ENCODE results near the gene GDPD3. TPM values are rescaled to one million over a fixed set of nuclear protein-coding genes. Genes with fewer than 3 reads are reported as not detected.

Gene GDPD3
- polyA plus RNA-seq, 3 donors = 9.6 TPM; not detected in 2

DNA sequence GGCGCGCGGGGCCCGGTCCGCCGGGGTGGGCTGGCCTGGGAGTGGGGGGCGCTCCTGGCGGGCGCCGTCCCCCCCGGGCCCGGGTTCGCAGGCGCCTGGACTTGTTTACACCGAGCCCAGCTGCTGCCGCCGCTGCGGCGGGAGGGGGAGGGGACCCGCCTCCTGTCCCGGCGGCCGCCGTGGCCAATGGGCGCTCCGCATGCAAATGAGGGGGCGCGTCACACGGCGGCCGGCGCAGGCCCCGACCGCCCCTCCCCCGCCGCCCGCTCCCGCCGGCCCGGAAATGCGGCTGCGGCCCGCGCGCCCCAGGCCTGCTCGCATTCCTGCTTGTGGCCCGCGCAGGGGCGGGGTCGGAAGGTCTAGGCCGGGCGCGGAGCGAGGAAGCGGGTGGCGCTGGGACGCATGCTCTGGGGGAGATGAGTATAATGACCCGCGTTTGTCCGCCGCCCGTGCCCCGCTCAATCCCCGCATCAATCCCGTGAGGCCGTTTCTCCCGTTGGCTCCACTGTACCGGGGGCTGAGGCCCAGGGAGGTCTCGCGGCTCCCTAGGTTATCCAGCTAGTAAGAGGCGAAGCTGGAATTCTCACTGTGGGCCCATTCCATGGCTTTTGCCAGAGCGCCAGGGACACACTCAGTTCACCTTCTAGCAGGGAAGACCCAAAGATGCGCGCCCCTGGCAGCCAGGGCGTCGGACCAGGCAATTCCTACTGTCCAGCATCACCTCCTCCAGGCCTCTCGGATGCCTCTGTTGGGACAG, 17.1 kb downstream of the GDPD3 start, which contains the start of gene YPEL3:
TSS of gene YPEL3 (minus strand) at position 109 of the 757 bp plus-strand sequence. CDS start 731 bp downstream, outside the sequence.
- peaks cover 40% of the 10 kb centered on the region for H3K4me1 Mint-ChIP-seq
- Histone ChIP-seq H3K4me3 (replicated peaks in 1 of 3; ENCODE audit: low read depth in 2 of 3, low read length in 3 of 3) (peak within 1 kb of the TSS; percentile 84 to 97 (median 86)), H3K9me3 (replicated peaks in 1 of 2; ENCODE audit: control insufficient read depth in 1 of 2, insufficient read depth in 1 of 2, low read length in 2 of 2) (peaks cover 47 to 48% of the 10 kb centered on the region in 2 donors), H3K27me3 (ENCODE audit: control insufficient read depth in 2 of 2, insufficient read depth in 2 of 2, low read length in 2 of 2) (no peaks in the 10 kb centered on the region), H3K27ac (ENCODE audit: low read depth in 1 of 2, low read length in 2 of 2) (peak within 1 kb of the TSS; percentile 65 to 89), H4K20me1 (ENCODE audit: insufficient read depth, low read length) (no peaks in the 10 kb centered on the region), H3K9ac (ENCODE audit: insufficient read depth, low read length, poor library complexity, severe bottlenecking) (peak within 1 kb of the TSS; percentile 74), H2AFZ (ENCODE audit: insufficient read depth, low read depth, low read length, poor library complexity, severe bottlenecking) (peak within 1 kb of the TSS; percentile 74), H3K79me2 (ENCODE audit: insufficient read depth, low read length) (peaks cover 17% of the 10 kb centered on the region), H3K4me2 (replicated peaks; ENCODE audit: extremely low read depth, low read length, poor library complexity, severe bottlenecking) (peak within 1 kb of the TSS; percentile 98), H3K36me3 (replicated peaks in 1 of 2; ENCODE audit: control insufficient read depth in 1 of 2, insufficient read depth in 2 of 2, low read length in 2 of 2) (peaks cover 12 to 13% of the 10 kb centered on the region in 2 donors), H3K4me1 (ENCODE audit: control insufficient read depth in 1 of 2, insufficient read depth in 2 of 2, low read length in 2 of 2) (peaks cover 44 to 49% of the 10 kb centered on the region in 2 donors)
- peak within 1 kb of the TSS; percentile 86 to 96 (median 93) for H3K27ac Mint-ChIP-seq
- 9% methylated on average over 74 of the region's 77 CpGs for WGBS (ENCODE audit: insufficient coverage)
- peak within 1 kb of the TSS; percentile 87 to 94 for H3K4me3 Mint-ChIP-seq
- TF ChIP-seq, protein P1, sequence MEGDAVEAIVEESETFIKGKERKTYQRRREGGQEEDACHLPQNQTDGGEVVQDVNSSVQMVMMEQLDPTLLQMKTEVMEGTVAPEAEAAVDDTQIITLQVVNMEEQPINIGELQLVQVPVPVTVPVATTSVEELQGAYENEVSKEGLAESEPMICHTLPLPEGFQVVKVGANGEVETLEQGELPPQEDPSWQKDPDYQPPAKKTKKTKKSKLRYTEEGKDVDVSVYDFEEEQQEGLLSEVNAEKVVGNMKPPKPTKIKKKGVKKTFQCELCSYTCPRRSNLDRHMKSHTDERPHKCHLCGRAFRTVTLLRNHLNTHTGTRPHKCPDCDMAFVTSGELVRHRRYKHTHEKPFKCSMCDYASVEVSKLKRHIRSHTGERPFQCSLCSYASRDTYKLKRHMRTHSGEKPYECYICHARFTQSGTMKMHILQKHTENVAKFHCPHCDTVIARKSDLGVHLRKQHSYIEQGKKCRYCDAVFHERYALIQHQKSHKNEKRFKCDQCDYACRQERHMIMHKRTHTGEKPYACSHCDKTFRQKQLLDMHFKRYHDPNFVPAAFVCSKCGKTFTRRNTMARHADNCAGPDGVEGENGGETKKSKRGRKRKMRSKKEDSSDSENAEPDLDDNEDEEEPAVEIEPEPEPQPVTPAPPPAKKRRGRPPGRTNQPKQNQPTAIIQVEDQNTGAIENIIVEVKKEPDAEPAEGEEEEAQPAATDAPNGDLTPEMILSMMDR (IDR thresholded peaks at IDR 0.05) = no peak
- peaks cover 28 to 53% (median 47%) of the 10 kb centered on the region in 7 donors for H3K9me3 Mint-ChIP-seq
- intact Hi-C loops (cut with micrococcal nuclease) = no loop called here
- H3K36me3 Mint-ChIP-seq = peaks cover 22 to 37% of the 10 kb centered on the region in 2 donors
- peak; percentile 84 to 90 (median 85) for DNase-seq
- H3K27me3 Mint-ChIP-seq (ENCODE audit: low read depth in 3 of 3) = peaks cover 0 to 4% (median 3%) of the 10 kb centered on the region in 3 donors

DNA sequence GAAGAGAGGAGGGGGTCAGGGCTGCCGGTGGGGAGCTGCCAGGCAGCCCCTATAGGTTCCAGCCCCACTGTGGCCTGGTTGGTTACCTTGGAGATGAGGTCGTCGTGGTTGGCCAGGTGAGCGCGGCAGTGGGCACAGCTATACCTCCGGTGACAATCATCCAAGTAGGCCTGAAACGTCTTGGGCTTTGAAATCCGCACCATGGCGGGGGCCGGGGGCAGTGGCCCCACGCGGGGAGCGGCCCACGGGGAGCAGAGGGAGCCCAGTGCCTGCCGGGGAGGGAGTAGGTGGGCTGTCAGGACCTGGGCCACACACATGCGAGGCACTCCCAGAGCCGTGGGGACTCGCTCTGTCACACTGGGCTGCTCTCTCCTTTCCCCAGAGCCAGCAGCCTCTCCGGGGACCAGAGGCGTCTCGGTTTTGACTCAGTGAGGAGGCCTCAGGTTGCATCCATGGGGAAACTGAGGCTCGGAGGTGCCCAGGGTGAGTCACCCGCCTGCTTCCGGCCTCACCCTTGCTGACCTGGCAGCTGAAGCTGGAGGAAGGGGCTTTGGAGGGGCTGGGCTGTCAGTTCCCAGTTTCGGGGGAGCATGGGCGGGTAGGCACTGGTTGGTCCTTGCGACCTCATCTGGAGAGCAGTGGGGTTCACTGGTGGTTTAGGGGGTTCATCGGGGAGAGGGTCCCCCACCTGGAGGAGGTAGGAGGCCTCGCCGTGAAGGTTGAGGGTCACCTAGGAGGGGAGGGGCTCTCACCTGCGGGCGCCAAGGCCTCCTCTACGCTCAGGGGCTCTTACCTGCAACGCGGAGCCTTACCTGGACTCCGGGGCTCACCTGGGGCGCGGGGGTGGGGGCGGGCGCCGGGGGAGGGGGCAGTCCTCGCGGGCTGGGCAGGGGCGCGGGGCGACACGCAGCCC, 17.9 kb downstream of the GDPD3 start:
- peak overlapping the region; percentile 43 for H2AFZ ChIP-seq (ENCODE audit: insufficient read depth, low read depth, low read length, poor library complexity, severe bottlenecking)
- Mint-ChIP-seq H3K27ac (peak overlapping the region; percentile 86 to 96 (median 92)), H3K4me3 (peak overlapping the region; percentile 87 to 94), H3K27me3 (ENCODE audit: low read depth in 3 of 3) (peaks cover 0 to 4% (median 3%) of the 10 kb centered on the region in 3 donors), H3K36me3 (peaks cover 22 to 37% of the 10 kb centered on the region in 2 donors), H3K4me1 (peaks cover 44% of the 10 kb centered on the region), H3K9me3 (peaks cover 22 to 44% (median 39%) of the 10 kb centered on the region in 7 donors)
- peaks cover 23% of the 10 kb centered on the region for H3K79me2 ChIP-seq (ENCODE audit: insufficient read depth, low read length)
- peaks cover 12 to 13% of the 10 kb centered on the region in 2 donors for H3K36me3 ChIP-seq (replicated peaks in 1 of 2; ENCODE audit: control insufficient read depth in 1 of 2, insufficient read depth in 2 of 2, low read length in 2 of 2)
- TF ChIP-seq, protein P1 (IDR thresholded peaks at IDR 0.05) = no peak
- H3K27ac ChIP-seq (ENCODE audit: low read depth in 1 of 2, low read length in 2 of 2) = peak overlapping the region; percentile 47 to 87
- peak overlapping the region; percentile 84 to 97 (median 86) for H3K4me3 ChIP-seq (replicated peaks in 1 of 3; ENCODE audit: low read depth in 2 of 3, low read length in 3 of 3)
- 20% methylated on average over 30 of the region's 47 CpGs for WGBS (ENCODE audit: insufficient coverage)
- peaks cover 52 to 58% of the 10 kb centered on the region in 2 donors for H3K4me1 ChIP-seq (ENCODE audit: control insufficient read depth in 1 of 2, insufficient read depth in 2 of 2, low read length in 2 of 2)
- no peaks in the 10 kb centered on the region for H4K20me1 ChIP-seq (ENCODE audit: insufficient read depth, low read length)
- intact Hi-C loops (cut with micrococcal nuclease) = no loop called here
- peak overlapping the region; percentile 74 for H3K9ac ChIP-seq (ENCODE audit: insufficient read depth, low read length, poor library complexity, severe bottlenecking)
- DNase-seq = peak in 2 of 3 donors; percentile 44 to 60
- peaks cover 39% of the 10 kb centered on the region in 2 donors for H3K9me3 ChIP-seq (replicated peaks in 1 of 2; ENCODE audit: control insufficient read depth in 1 of 2, insufficient read depth in 1 of 2, low read length in 2 of 2)
- H3K27me3 ChIP-seq (ENCODE audit: control insufficient read depth in 2 of 2, insufficient read depth in 2 of 2, low read length in 2 of 2) = no peaks in the 10 kb centered on the region
- peak overlapping the region; percentile 98 for H3K4me2 ChIP-seq (replicated peaks; ENCODE audit: extremely low read depth, low read length, poor library complexity, severe bottlenecking)
